GM03348 (cell line): ENCODE results near the gene RCN1.
"Not testable (repeated sequence)": the region's sequence is repeated elsewhere in the genome, so short reads cannot be mapped to it uniquely, and the experiment has no call there.

ENCODE experiments used
- DNase-seq: peaks from one replicate; pipeline ENCODE4 v3.0.0; 2012; ENCODE audit warnings: low spot score

RCN1 gene

GRCh38 chr11:32113200-32113919 is 22.5 kb downstream of the RCN1 start:
- no peak for DNase-seq

GRCh38 chr11:32113920-32114203 is 23.0 kb downstream of the RCN1 start:
- no peak for DNase-seq

GRCh38 chr11:32115446-32115845 is 24.6 kb downstream of the RCN1 start:
- DNase-seq = no peak

GRCh38 chr11:32116668-32117067 is 25.8 kb downstream of the RCN1 start:
- no peak for DNase-seq

GRCh38 chr11:32118025-32118974 is 27.4 kb downstream of the RCN1 start:
- DNase-seq = no peak

- not testable (repeated sequence) for DNase-seq
Observed at GRCh38 chr11:32119139-32119538, 28.3 kb downstream of the RCN1 start.

- DNase-seq = no peak
Observed at GRCh38 chr11:32121012-32121411, 30.1 kb downstream of the RCN1 start.

GRCh38 chr11:32122200-32122599 is 31.3 kb downstream of the RCN1 start:
- DNase-seq = no peak

- DNase-seq = no peak
Observed at GRCh38 chr11:32131321-32131720, 40.4 kb downstream of the RCN1 start.

GRCh38 chr11:32136657-32137056 is 45.8 kb downstream of the RCN1 start:
- DNase-seq = no peak

GRCh38 chr11:32137263-32137662 is 46.4 kb downstream of the RCN1 start:
- DNase-seq = peak; percentile 92

- no peak for DNase-seq
Observed at GRCh38 chr11:32137869-32138268, 47.0 kb downstream of the RCN1 start.

GRCh38 chr11:32138902-32139301 is 48.0 kb downstream of the RCN1 start:
- no peak for DNase-seq

- DNase-seq = no peak
Observed at GRCh38 chr11:32139896-32140520, 49.1 kb downstream of the RCN1 start.

- DNase-seq = no peak
Observed at GRCh38 chr11:32141745-32142546, 51.1 kb downstream of the RCN1 start.

GRCh38 chr11:32143378-32143777 is 52.5 kb downstream of the RCN1 start:
- no peak for DNase-seq

GRCh38 chr11:32145282-32145681 is 54.4 kb downstream of the RCN1 start:
- DNase-seq = no peak

GRCh38 chr11:32148895-32149294 is 58.0 kb downstream of the RCN1 start:
- peak; percentile 18 for DNase-seq

- no peak for DNase-seq
Observed at GRCh38 chr11:32149748-32150147, 58.9 kb downstream of the RCN1 start.

GRCh38 chr11:32151027-32151426 is 60.2 kb downstream of the RCN1 start:
- DNase-seq = no peak

GRCh38 chr11:32152216-32152615 is 61.3 kb downstream of the RCN1 start:
- no peak for DNase-seq

GRCh38 chr11:32152821-32153220 is 61.9 kb downstream of the RCN1 start:
- DNase-seq = no peak
